Stomach (tissue), 9 donors: ENCODE results near the gene DCTN5. TPM values are rescaled to one million over a fixed set of nuclear protein-coding genes. Genes with fewer than 3 reads are reported as not detected.
"Not testable (repeated sequence)": the region's sequence is repeated elsewhere in the genome, so short reads cannot be mapped to it uniquely, and the experiment has no call there.

Experiments used
- DNase-seq, 2 donors: peaks; one replicate each; pipeline versions ENCODE4 v3.0.0 to v3.0.0-alpha.2; 2013 to 2019
- H3K27ac ChIP-seq, 5 donors: fragments of 200-600 bp in 4 of 5; sonication (generic) in 4 of 5; one replicate each; pipeline ENCODE4 v1.5.1; 2013 to 2019; ENCODE audit warnings: mild to moderate bottlenecking in 1 of 5, moderate library complexity in 1 of 5
- H3K27me3 ChIP-seq, 3 donors: fragments of 200-600 bp; sonication (generic); one replicate each; pipeline ENCODE4 v1.5.1; 2017 to 2019; ENCODE audit warnings: mixed run types in 1 of 3
- H3K36me3 ChIP-seq, 4 donors: fragments of 200-600 bp; sonication (generic); 1 replicate in 3 of 4; 2 replicates in 1 of 4; pipeline ENCODE4 v1.5.1; 2016 to 2019
- H3K4me1 ChIP-seq, 4 donors: fragments of 200-600 bp; sonication (generic); one replicate each; pipeline ENCODE4 v1.5.1; 2016 to 2019
- H3K4me3 ChIP-seq, 4 donors: fragments of 200-600 bp; sonication (generic) in 3 of 4; one replicate each; pipeline ENCODE4 v1.5.1; 2016 to 2019; ENCODE audit warnings: mild to moderate bottlenecking in 1 of 4
- H3K9me3 ChIP-seq, 4 donors: fragments of 200-600 bp; sonication (generic); one replicate each; pipeline ENCODE4 v1.5.1; 2016 to 2019
- CTCF ChIP-seq, 7 experiments: fragments of 450-650 bp in 4 of 7; fragments of 200-600 bp in 3 of 7; sonication (generic) in 3 of 7; IDR thresholded peaks; one replicate each; pipeline ENCODE4 v1.5.1; 2016 to 2019; ENCODE audit warnings: antibody characterized with exemption in 7 of 7, control low read depth in 2 of 7, mild to moderate bottlenecking in 1 of 7
- EP300 ChIP-seq: sonication (generic); formaldehyde crosslinking; IDR thresholded peaks from one replicate; pipeline ENCODE4 v1.6.1; 2017; ENCODE audit warnings: antibody characterized with exemption
- POLR2A ChIP-seq, 4 donors: fragments of 450-650 bp; IDR thresholded peaks; one replicate each; pipeline ENCODE4 v1.6.1; 2016; ENCODE audit warnings: antibody characterized with exemption in 4 of 4, control low read depth in 2 of 4, mild to moderate bottlenecking in 1 of 4, moderate library complexity in 1 of 4
- POLR2AphosphoS5 ChIP-seq, 3 donors: sonication (generic); formaldehyde crosslinking; IDR thresholded peaks; one replicate each; pipeline ENCODE4 v1.6.1; 2016; ENCODE audit warnings: antibody characterized with exemption in 3 of 3
- WGBS, 5 donors: extraction: QIAGEN DNeasy Blood & Tissue Kit in 3 of 5; methylation state at CpG; one replicate each; pipeline versions ENCODE4 v1.1.5 to v1.1.7; 2013 to 2018; 5-methylcytosine and 5-hydroxymethylcytosine counted together
- intact Hi-C: fragments of 100-400 bp; cut with DNase I; formaldehyde crosslinking; loops from one replicate; pipeline ENCODE4 v1.15.1; 2023; ENCODE audit warnings: low total_unique reads
- polyA plus RNA-seq, 3 donors: library from polyadenylated mRNA; stranded (reverse); fragments of 200-250 nt; gene quantifications; one replicate each; pipeline ENCODE4 v1.2.3, GENCODE V29; 2013
- total RNA-seq, 5 donors: library from RNA; depleted of rRNA; stranded (reverse); fragments of >200 nt; gene quantifications; one replicate each; pipeline versions ENCODE4 v1.1.0 to v1.2.3, GENCODE V29; 2014 to 2016
- donor health status: healthy with polysubstance abuse.
- donor health status: Bipolar disorder and iron deficiency.
- donor health status: healthy.

Gene DCTN5
- total and polyA plus RNA-seq, 8 donors: 3.5 to 47.4 (median 12.6) TPM

GRCh38 chr16:23608194-23608593, 33.1 kb upstream of the DCTN5 start:
- intact Hi-C loops: no loop called here
- no peaks in the 10 kb centered on the region for H3K9me3 ChIP-seq
- peaks cover 4 to 97% (median 95%) of the 10 kb centered on the region in 4 donors for H3K36me3 ChIP-seq

GRCh38 chr16:23609929-23610328, 31.3 kb upstream of the DCTN5 start:
- intact Hi-C loops: no loop called here
- WGBS, 5 donors: 93 to 100% (median 97%) methylated on average over 1 of the region's 1 CpG
- peaks cover 4 to 90% (median 89%) of the 10 kb centered on the region in 4 donors for H3K36me3 ChIP-seq

More at GRCh38 chr16:23608194-23608593, 33.1 kb upstream of the DCTN5 start:
- TF ChIP-seq EP300 (no peak), POLR2AphosphoS5 (IDR thresholded peaks at IDR 0.05) (no peak), POLR2A (IDR thresholded peaks at IDR 0.05) (no peak), CTCF (IDR thresholded peaks at IDR 0.05) (no peak)
- Histone ChIP-seq H3K4me1 (no peaks in the 10 kb centered on the region), H3K27me3 (no peaks in the 10 kb centered on the region), H3K27ac (peak overlapping the region in 1 of 5 donors; percentile 8), H3K4me3 (no peak overlapping the region)
- DNase-seq: no peak
- WGBS, 5 donors: 72 to 82% (median 79%) methylated on average over 4 of the region's 4 CpGs

GRCh38 chr16:23610905-23611304, 30.4 kb upstream of the DCTN5 start:
- intact Hi-C loops, H3K9me3 ChIP-seq, DNase-seq, H3K27ac ChIP-seq, H3K4me3 ChIP-seq, H3K27me3 ChIP-seq, H3K4me1 ChIP-seq: not testable (repeated sequence)
- WGBS, 5 donors: 96 to 99% (median 97%) methylated on average over 6 of the region's 6 CpGs
- peaks cover 0 to 90% (median 88%) of the 10 kb centered on the region in 4 donors for H3K36me3 ChIP-seq

More at GRCh38 chr16:23609929-23610328, 31.3 kb upstream of the DCTN5 start:
- Histone ChIP-seq H3K4me3 (no peak overlapping the region), H3K27ac (no peak overlapping the region), H3K9me3 (no peaks in the 10 kb centered on the region), H3K4me1 (no peaks in the 10 kb centered on the region), H3K27me3 (no peaks in the 10 kb centered on the region)
- DNase-seq: no peak
- TF ChIP-seq EP300 (no peak), CTCF (IDR thresholded peaks at IDR 0.05) (no peak), POLR2A (IDR thresholded peaks at IDR 0.05) (no peak), POLR2AphosphoS5 (IDR thresholded peaks at IDR 0.05) (no peak)

GRCh38 chr16:23611936-23612335, 29.3 kb upstream of the DCTN5 start:
- TF ChIP-seq POLR2AphosphoS5 (IDR thresholded peaks at IDR 0.05): no peak
- no peak for TF ChIP-seq EP300
- TF ChIP-seq CTCF (IDR thresholded peaks at IDR 0.05): no peak
- TF ChIP-seq POLR2A (IDR thresholded peaks at IDR 0.05): no peak
- Histone ChIP-seq H3K4me3 (no peak overlapping the region), H3K9me3 (no peaks in the 10 kb centered on the region), H3K36me3 (peaks cover 0 to 90% (median 88%) of the 10 kb centered on the region in 4 donors), H3K4me1 (no peaks in the 10 kb centered on the region), H3K27me3 (no peaks in the 10 kb centered on the region), H3K27ac (no peak overlapping the region)
- DNase-seq: no peak
- 97 to 100% (median 99%) methylated on average over 3 of the region's 3 CpGs for WGBS, 5 donors
- intact Hi-C loops: no loop called here

- no peaks in the 10 kb centered on the region for H3K27me3 ChIP-seq
- intact Hi-C loops: no loop called here
- H3K27ac ChIP-seq: no peak overlapping the region
- H3K4me3 ChIP-seq: no peak overlapping the region
- no peaks in the 10 kb centered on the region for H3K9me3 ChIP-seq
- DNase-seq: peak in 1 of 2 donors; percentile 28
- TF ChIP-seq POLR2AphosphoS5 (IDR thresholded peaks at IDR 0.05) (no peak), EP300 (no peak), CTCF (IDR thresholded peaks at IDR 0.05) (no peak), POLR2A (IDR thresholded peaks at IDR 0.05) (no peak)
- WGBS, 5 donors: 93 to 98% (median 93%) methylated on average over 9 of the region's 9 CpGs
- H3K4me1 ChIP-seq: no peaks in the 10 kb centered on the region
- peaks cover 3 to 96% (median 91%) of the 10 kb centered on the region in 4 donors for H3K36me3 ChIP-seq
These were observed 25.5 kb upstream of the DCTN5 start for GRCh38 chr16:23615805-23616204.
